ACHN (cell line): ENCODE results near the gene WFDC8.
A peak's percentile ranks its signal among the peaks of the same experiment; 100 is the strongest.

Source experiments
- DNase-seq: peaks from one replicate; pipeline ENCODE4 v3.0.0-alpha.2; 2015
- in situ Hi-C: cut with HindIII; loops from 2 replicates; pipeline ENCODE4 v1.10.0; 2017; ENCODE audit warnings: low sequenced_read_pairs, low pct_ligation_motif_present, low pct_unique_long_range_greater_than_20kb

Gene WFDC8

GRCh38 chr20:45555198-45555597 is 23.9 kb downstream of the WFDC8 start:
- in situ Hi-C loops, result no loop called here
- no peak for DNase-seq

DNA sequence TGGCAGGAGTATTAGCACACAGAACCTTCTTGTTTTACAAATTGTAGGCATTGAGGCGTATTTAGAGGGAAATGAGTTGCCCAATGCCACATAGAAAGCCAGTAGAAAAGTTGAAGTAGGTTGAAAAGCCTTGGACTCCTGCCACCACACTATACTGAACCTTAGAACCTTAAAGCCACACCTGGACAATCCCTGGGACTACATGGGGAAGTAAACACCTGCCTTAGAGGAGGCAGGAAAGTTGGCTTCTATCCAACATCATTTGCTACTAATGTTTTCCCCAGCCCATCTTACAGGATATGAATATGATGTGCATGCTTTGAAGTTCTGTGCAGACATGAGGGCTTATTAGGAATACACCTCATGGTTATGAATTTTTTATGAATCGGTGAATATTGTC is 26.6 kb downstream of the WFDC8 start:
- no peak for DNase-seq
- in situ Hi-C loops, result no loop called here

- no peak for DNase-seq
- in situ Hi-C loops, result no loop called here
Measured at GRCh38 chr20:45550765-45551164, 28.3 kb downstream of the WFDC8 start.

DNA sequence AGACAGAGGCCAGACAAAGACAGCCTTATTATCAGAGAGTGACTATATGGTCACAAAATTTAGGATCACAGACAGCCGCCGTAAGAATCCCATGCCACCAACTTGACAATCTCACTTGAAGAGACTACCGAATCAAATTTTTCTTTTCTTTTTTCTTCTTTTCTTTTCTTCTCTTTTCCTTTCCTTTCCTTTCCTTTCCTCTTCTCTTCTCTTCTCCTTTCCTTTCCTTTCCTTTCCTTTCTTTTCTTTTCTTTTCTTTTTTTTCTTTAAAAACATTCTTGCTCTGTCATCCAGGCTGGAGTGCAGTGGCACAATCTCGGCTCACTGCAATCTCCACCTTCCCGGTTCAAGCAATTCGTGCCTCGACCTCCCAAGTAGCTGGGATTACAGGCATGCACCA is 30.7 kb downstream of the WFDC8 start:
- in situ Hi-C loops, result no loop called here
- no peak for DNase-seq

DNA sequence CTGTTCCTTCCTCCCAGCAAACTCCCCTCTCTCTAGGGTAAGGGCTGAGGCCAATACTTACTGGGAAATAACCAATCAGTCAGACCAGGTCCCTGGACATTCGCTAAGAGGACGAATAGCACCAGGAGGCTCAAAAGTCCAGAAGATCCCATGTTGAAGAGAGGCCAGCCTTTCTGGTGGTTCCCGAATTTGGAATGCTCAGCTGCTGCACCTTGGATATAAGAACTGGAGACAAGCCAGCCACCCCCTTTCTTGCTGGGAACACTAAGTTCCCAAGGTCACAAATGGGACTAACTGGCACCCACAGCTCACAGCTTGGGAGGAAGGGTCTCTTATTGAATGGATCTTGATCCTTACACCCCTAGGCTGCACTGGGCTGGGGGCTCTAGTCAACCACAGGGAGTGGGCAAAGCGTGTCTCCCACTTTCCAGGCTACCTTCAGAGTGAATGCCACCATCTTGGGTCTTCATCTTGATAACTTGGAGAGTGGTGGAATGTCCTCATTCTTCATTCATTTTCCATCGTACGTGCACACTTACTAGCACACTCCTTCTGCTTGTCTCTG is 31.8 kb downstream of the WFDC8 start, which contains the start of gene EPPIN:
Gene EPPIN, minus strand, starts transcription at position 196 of the 565 bp plus-strand sequence. Its CDS starts 44 bp downstream, at position 152.
- in situ Hi-C loops, result no loop called here
- DNase-seq, result no peak

DNA sequence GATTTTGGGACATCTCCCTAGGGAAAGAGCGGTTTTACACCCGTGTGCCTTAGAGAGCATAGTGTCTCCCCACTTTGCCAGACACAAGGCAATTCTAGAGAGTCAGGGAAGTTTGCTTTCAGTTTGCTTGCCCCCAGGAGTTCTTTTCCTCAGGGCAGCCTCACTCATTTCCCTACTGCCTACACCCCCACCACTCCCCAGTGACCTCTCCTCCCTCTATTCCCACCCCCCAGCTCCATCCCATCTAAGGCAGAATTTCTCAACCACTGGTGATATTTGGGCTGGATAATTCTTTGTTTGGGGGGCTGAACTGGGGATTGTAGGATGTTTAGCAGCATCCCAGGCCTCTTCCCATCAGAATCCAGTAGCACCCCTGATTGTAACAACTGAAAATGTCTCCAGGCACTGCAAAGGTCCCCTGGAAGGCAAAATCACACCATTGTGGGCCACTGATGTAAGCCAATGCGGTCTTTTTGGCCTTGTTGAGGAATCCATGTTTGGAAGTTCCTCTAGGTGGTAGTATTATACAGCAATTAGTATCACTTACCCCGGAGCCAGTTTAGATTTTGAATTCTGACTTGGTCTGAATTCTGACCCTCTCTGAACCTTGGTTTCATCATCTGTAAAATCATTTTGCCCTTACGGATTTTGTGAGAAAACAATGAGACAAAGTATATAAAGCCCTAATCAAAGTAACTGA is 33.2 kb downstream of the WFDC8 start:
- DNase-seq, result peak; percentile 39
- in situ Hi-C loops, result no loop called here

DNA sequence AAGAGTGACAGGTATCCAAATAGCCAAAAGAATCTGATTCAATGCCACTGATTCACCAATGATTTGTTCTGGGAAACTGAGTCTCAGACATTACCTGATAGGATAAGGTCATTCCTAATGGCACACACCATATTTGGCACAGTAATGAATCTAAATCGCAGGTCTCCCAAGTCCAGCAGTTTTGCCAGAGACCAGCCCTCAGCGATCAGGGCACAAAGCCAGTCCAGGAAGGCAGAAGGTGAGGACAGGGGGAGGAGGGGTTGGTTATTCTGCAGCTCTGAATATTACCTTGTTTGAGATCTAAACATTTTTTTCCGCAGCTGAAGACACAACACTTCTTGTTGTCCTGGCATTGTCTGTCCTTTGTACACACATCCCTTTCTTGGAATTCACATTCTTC is 33.7 kb downstream of the WFDC8 start:
- in situ Hi-C loops, result no loop called here

DNA sequence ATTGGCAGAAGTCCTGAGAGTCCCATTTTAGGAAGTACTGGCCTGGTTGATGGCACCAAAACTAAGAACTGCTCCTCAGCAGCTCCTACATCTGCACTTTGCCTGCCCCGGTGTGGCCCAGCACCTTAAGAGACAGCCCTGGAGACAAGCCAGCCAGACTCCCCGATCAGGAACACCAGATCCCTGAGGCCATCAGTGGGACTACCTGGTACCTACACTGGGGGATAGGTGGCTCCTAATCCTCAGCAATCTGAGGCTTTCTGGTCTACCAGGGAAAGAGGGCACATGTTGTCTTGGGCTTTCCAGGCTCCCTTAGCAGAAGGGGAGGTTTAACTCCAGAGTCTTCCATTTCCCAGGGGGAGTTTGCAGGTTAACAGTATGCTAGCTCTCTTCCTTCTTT is 39.7 kb downstream of the WFDC8 start, which contains the start of gene WFDC6:
Gene WFDC6, minus strand, starts transcription at position 101 of the 400 bp plus-strand sequence. Its CDS starts 75 bp downstream, at position 26.
- no peak for DNase-seq
- in situ Hi-C loops, result no loop called here

More for the DNA sequence above, 33.7 kb downstream of the WFDC8 start:
- no peak for DNase-seq

- in situ Hi-C loops, result no loop called here
- DNase-seq, result no peak
Measured at GRCh38 chr20:45538209-45538799, 40.8 kb downstream of the WFDC8 start.

DNA sequence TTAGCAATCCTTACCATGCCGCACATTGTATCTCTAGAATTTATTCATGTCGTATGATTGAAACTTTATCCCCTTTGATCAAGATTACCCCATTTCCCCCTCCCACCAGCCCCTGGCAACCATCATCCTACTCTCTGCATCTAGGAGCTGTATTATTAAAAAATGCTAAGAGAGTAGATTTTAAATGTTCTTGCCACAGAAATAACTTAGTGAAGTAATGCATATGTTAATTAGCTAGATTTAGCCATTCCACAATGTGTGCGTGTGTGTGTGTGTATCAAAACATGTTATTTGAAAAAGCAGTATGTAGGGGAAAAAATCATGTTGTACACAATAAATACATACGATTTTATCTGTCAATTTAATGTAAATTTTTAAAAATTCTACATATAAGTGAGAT is 51.8 kb downstream of the WFDC8 start:
- in situ Hi-C loops, result no loop called here
- DNase-seq, result no peak

- in situ Hi-C loops, result no loop called here
- no peak for DNase-seq
Measured at GRCh38 chr20:45523821-45524220, 55.3 kb downstream of the WFDC8 start.

DNA sequence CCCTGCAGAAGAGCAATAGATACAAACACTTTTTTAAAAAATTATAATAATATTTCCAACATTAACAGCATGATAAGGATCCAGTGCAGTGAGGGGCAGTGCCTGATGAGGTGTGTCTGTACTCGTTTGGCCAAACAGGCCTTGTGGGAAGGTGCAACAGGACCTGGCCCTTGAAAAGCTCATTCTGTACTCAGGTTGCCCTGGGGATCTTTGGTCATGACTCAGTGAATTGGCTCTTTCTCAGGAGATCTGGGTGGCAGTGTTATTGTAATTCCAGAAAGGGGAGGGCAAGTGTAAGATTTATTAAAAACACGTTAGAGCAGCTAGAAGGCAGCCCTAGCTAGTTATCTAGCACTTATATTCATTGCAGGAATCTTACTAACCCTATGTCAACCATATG is 60.8 kb downstream of the WFDC8 start:
- DNase-seq, result no peak
- in situ Hi-C loops, result no loop called here

DNA sequence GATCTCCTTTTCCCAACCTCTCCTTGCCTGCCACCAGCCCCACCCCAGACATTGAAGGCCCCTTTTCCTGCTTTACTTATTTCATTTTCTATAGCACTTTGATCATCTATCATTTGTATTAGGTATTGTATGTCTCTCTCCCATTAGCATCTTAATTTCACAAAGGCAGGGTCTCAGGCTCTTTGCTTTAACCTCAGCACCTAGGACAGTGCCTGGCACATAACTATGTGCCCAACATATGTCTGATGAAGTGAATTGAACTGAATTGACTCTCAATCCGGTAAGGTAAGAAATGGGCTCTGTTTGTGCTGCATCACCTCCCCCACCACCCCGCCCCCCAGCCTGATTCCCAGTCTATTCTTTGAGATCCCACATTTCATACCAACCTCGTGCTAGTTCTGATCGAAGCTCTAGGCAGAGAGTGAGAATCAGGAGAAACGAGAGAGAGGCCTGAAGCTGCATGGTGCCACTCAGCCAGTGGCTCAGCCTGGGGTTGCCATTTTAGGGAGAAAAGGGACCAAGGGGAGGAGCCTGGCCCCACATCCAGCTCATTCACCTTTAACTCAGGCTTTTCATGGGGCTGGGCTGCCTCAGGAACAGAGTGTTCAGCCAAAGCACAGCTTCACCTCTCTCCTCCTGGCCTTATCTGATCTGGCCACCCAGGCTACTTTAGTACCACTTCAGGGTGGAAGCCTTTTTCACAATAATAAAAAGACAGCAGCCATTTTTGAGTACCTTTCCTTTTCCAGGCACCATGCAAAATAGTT is 63.8 kb downstream of the WFDC8 start, which contains the start of gene SPINT3:
Gene SPINT3, minus strand, starts transcription at position 476 of the 767 bp plus-strand sequence. Its CDS starts 14 bp downstream, at position 462.
- no peak for DNase-seq
- in situ Hi-C loops, result no loop called here

DNA sequence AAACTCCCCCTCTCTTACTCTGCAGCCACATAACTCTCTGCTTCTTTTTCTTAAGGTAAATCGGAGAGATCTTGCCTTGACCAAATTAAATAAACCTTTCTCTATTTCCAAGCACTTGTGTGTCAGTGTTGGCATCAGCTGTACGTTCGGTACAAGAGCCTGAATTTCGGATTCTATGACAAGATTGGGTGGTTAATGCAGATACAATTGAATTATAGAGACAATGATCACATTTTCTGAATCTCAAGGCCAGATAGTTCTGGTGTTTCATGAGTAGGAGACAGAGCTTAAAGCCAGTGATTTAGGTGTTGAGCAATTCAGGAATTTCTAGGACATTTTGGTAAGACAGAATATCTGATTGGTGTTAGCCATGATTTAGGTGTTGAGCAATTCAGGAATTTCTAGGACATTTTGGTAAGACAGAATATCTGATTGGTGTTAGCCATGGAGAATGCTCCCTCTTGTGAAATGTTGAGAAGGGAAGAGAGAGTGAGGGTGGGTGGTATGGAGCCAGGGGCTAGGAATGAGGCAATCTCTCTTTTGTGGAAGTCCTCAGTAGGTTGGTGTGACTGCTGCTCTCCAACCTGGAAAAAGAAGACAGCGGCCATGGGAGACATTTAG is 68.7 kb downstream of the WFDC8 start:
- no peak for DNase-seq
- in situ Hi-C loops, result no loop called here

DNA sequence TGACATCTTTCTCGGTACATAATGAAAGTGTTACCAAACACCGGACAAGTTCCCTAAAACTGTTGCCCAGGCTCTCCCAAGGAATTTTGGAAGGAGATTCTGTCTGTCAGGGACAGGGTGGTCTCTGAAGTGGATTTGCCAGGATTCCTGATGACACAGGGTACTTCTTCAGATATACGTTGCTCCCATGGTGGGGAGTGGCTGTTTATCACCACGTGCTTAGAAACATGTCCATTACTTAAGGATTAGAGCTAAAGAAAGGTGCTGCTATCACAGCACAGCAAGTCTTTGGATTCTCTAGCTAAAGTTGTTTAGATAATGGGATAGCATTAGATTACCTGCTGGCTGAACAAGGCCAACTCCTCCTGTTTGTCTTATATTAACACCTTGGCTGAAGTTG is 70.0 kb downstream of the WFDC8 start:
- DNase-seq, result no peak
- in situ Hi-C loops, result no loop called here

GRCh38 chr20:45508068-45508886 is 70.8 kb downstream of the WFDC8 start:
- no peak for DNase-seq
- in situ Hi-C loops, result no loop called here

DNA sequence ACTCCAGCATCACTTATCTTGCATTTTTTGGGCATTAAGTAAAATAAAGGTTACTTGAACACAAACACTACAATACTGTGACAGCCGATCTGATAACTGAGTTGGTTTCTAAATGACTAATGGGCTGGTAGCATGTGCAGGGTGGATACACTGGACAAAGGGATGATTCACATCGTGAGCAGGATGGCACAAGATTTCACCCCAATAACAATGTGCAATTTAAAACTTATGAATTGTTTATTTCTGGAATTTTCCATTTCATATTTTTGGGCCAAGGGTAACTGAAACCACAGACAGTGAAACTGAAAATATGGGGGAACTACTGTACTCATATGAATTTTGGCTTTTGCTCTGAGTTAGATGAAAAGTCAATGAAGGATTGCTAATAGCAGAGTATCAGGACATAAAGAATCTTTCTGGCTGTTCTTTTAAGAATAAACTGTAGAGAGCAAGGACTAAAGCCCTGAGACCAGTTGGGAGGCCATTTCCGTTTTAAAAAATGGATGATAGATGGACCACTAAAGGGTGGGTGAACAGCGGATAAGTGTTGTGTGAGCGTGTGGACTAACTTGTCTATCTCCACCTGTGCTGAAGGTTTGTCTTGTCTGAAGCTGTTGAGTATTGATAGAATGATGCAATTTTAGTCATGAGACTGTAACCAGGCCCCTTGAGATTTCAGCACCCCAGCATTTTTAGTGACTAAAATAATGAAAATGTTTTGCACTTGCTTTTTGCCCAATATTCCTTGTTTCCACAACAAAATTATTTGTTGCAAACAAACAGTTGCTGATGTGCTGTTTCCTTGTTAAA is 71.9 kb downstream of the WFDC8 start:
- in situ Hi-C loops, result no loop called here
- no peak for DNase-seq
